C4-2B (cell line): ENCODE results near the gene RGS5.

Source experiments
- CTCF ChIP-seq: fragments of 450-650 bp; conservative IDR thresholded peaks from 2 replicates; pipeline ENCODE4 v1.5.1; 2017; ENCODE audit warnings: mild to moderate bottlenecking
- ZFX ChIP-seq: fragments of 450-650 bp; IDR thresholded peaks from 2 replicates; pipeline ENCODE4 v1.6.1; 2017

- no peak for TF ChIP-seq CTCF
- no peak for TF ChIP-seq ZFX
These were observed 13.8 kb downstream of the RGS5 start for GRCh38 chr1:163188947-163189346.
